ENCODE data around the gene OR7A5. TPM values are rescaled to one million over a fixed set of nuclear protein-coding genes. Genes with fewer than 3 reads are reported as not detected.
"Not testable (repeated sequence)": the region's sequence is repeated elsewhere in the genome, so short reads cannot be mapped to it uniquely, and the experiment has no call there.

Gene OR7A5
- total and polyA plus RNA-seq, 2 of the 8 experiments (the other 6 are each of a cell fraction or from before 2014, with no cell fraction given) = not detected

GRCh38 chr19:14784730-14785101, 50.3 kb downstream of the OR7A5 start:
- H2BK20ac ChIP-seq (ENCODE audit: low read length); POLR2A ChIA-PET (ENCODE audit: partially characterized antibody); H3K4ac ChIP-seq (replicated peaks; ENCODE audit: insufficient read length, low read depth, low read length); H3K4me3 ChIP-seq (ENCODE audit: extremely low read depth in 1 of 4, insufficient read depth in 2 of 4, low read depth in 3 of 4, low read length in 4 of 4); FAIRE-seq; H2AFZ ChIP-seq (ENCODE audit: low read length); H3K79me1 ChIP-seq (ENCODE audit: low read depth, low read length); DNase-seq (ENCODE audit: low read depth in 1 of 2, low spot score in 2 of 2); H3K14ac ChIP-seq (ENCODE audit: insufficient read length); H2BK5ac ChIP-seq (ENCODE audit: low read depth, low read length); H3K56ac ChIP-seq (replicated peaks; ENCODE audit: insufficient read length, low read depth, low read length); H3K79me2 ChIP-seq (ENCODE audit: control insufficient read depth in 1 of 2, insufficient read depth in 2 of 2, low read length in 2 of 2); H3K9ac ChIP-seq (replicated peaks in 1 of 4; ENCODE audit: extremely low read depth in 1 of 4, low read depth in 3 of 4, low read length in 3 of 4); H3K23me2 ChIP-seq (ENCODE audit: low read depth, low read length); H4K20me1 ChIP-seq (replicated peaks in 1 of 2; ENCODE audit: control insufficient read depth in 1 of 2, insufficient read depth in 2 of 2, low read length in 2 of 2); H3K9me3 ChIP-seq (ENCODE audit: insufficient read depth in 2 of 2, low read depth in 1 of 2, low read length in 1 of 2); H4K91ac ChIP-seq (replicated peaks; ENCODE audit: insufficient read length, low read length); H2AK5ac ChIP-seq (ENCODE audit: low read depth, low read length); H2BK15ac ChIP-seq (ENCODE audit: low read length); H3K4me1 ChIP-seq (replicated peaks in 1 of 4; ENCODE audit: control insufficient read depth in 3 of 4, insufficient read depth in 4 of 4, low read length in 3 of 4); H3K4me2 ChIP-seq (ENCODE audit: insufficient read depth in 1 of 2, low read depth in 2 of 2, low read length in 2 of 2); H3K27me3 ChIP-seq (replicated peaks in 1 of 4; ENCODE audit: control insufficient read depth in 3 of 4, extremely low read depth in 1 of 4, insufficient read depth in 3 of 4, low read length in 3 of 4); H4K8ac ChIP-seq (ENCODE audit: extremely low read depth, insufficient read depth, low read length); H3K27ac ChIP-seq (ENCODE audit: low read depth, low read length); H3K23ac ChIP-seq (ENCODE audit: insufficient read length); H4K5ac ChIP-seq (ENCODE audit: insufficient read length, low read depth, low read length); H3K36me3 ChIP-seq (ENCODE audit: control insufficient read depth in 2 of 4, insufficient read depth in 4 of 4, low read length in 3 of 4); H2BK120ac ChIP-seq (replicated peaks; ENCODE audit: low read depth, low read length); H2BK12ac ChIP-seq (ENCODE audit: low read depth, low read length); H3K18ac ChIP-seq (ENCODE audit: extremely low read depth, low read length): not testable (repeated sequence)
- WGBS, 2 experiments (ENCODE audit: extremely low coverage in 1 of 2, insufficient coverage in 1 of 2, insufficient read length in 1 of 2, insufficient replicate concordance in 2 of 2, low coverage in 1 of 2, low lambda C conversion rate in 2 of 2, missing lambda C conversion rate in 1 of 2) = 85% methylated on average over 9 of the region's 10 CpGs; no CpG with 5 or more reads in 1 of the 2 experiments
- CTCF ChIA-PET (ENCODE audit: partially characterized antibody) = interaction anchor here (0.6 to 2.4 kb wide), 6 partner anchors 8 to 317 kb away, joined by 3 to 12 read pairs (median 6); no protein-coding TSS in a partner anchor

GRCh38 chr19:14783410-14783998, 51.5 kb downstream of the OR7A5 start:
- not testable (repeated sequence) for FAIRE-seq; H2BK5ac ChIP-seq (ENCODE audit: low read depth, low read length); H2BK120ac ChIP-seq (replicated peaks; ENCODE audit: low read depth, low read length); H3K14ac ChIP-seq (ENCODE audit: insufficient read length); H3K36me3 ChIP-seq (ENCODE audit: control insufficient read depth in 2 of 4, insufficient read depth in 4 of 4, low read length in 3 of 4); H3K79me1 ChIP-seq (ENCODE audit: low read depth, low read length); H4K20me1 ChIP-seq (replicated peaks in 1 of 2; ENCODE audit: control insufficient read depth in 1 of 2, insufficient read depth in 2 of 2, low read length in 2 of 2); H3K9ac ChIP-seq (replicated peaks in 1 of 4; ENCODE audit: extremely low read depth in 1 of 4, low read depth in 3 of 4, low read length in 3 of 4); H2BK12ac ChIP-seq (ENCODE audit: low read depth, low read length); H3K9me3 ChIP-seq (ENCODE audit: insufficient read depth in 2 of 2, low read depth in 1 of 2, low read length in 1 of 2); H3K4me1 ChIP-seq (replicated peaks in 1 of 4; ENCODE audit: control insufficient read depth in 3 of 4, insufficient read depth in 4 of 4, low read length in 3 of 4); H3K18ac ChIP-seq (ENCODE audit: extremely low read depth, low read length); H4K8ac ChIP-seq (ENCODE audit: extremely low read depth, insufficient read depth, low read length); H3K4me3 ChIP-seq (ENCODE audit: extremely low read depth in 1 of 4, insufficient read depth in 2 of 4, low read depth in 3 of 4, low read length in 4 of 4); H4K91ac ChIP-seq (replicated peaks; ENCODE audit: insufficient read length, low read length); H2AFZ ChIP-seq (ENCODE audit: low read length); H3K79me2 ChIP-seq (ENCODE audit: control insufficient read depth in 1 of 2, insufficient read depth in 2 of 2, low read length in 2 of 2); H4K5ac ChIP-seq (ENCODE audit: insufficient read length, low read depth, low read length); H3K27me3 ChIP-seq (replicated peaks in 1 of 4; ENCODE audit: control insufficient read depth in 3 of 4, extremely low read depth in 1 of 4, insufficient read depth in 3 of 4, low read length in 3 of 4); H3K23me2 ChIP-seq (ENCODE audit: low read depth, low read length); H3K56ac ChIP-seq (replicated peaks; ENCODE audit: insufficient read length, low read depth, low read length); H3K23ac ChIP-seq (ENCODE audit: insufficient read length); H2BK15ac ChIP-seq (ENCODE audit: low read length); H2BK20ac ChIP-seq (ENCODE audit: low read length); H2AK5ac ChIP-seq (ENCODE audit: low read depth, low read length); H3K27ac ChIP-seq (ENCODE audit: low read depth, low read length); H3K4me2 ChIP-seq (ENCODE audit: insufficient read depth in 1 of 2, low read depth in 2 of 2, low read length in 2 of 2); H3K4ac ChIP-seq (replicated peaks; ENCODE audit: insufficient read length, low read depth, low read length)
- peak in 1 of 2 experiments; percentile 22 for DNase-seq (ENCODE audit: low read depth in 1 of 2, low spot score in 2 of 2)
- 85 to 100% methylated on average over 1 to 6 of the region's 8 CpGs for WGBS, 2 experiments (ENCODE audit: extremely low coverage in 1 of 2, insufficient coverage in 1 of 2, insufficient read length in 1 of 2, insufficient replicate concordance in 2 of 2, low coverage in 1 of 2, low lambda C conversion rate in 2 of 2, missing lambda C conversion rate in 1 of 2)
- ChIA-PET CTCF (ENCODE audit: partially characterized antibody) (interaction anchor here (0.7 kb wide), 1 partner anchor 629 kb away, joined by 3 read pairs; no protein-coding TSS in a partner anchor), POLR2A (ENCODE audit: partially characterized antibody) (interaction anchor here (1.1 kb wide), 1 partner anchor 210 kb away, joined by 4 read pairs; no protein-coding TSS in a partner anchor)
